Measurements from ENCODE around the gene OR5AU1. TPM values are rescaled to one million over a fixed set of nuclear protein-coding genes. Genes with fewer than 3 reads are reported as not detected.

Gene OR5AU1
- total RNA-seq: not detected in 2 replicates

DNA sequence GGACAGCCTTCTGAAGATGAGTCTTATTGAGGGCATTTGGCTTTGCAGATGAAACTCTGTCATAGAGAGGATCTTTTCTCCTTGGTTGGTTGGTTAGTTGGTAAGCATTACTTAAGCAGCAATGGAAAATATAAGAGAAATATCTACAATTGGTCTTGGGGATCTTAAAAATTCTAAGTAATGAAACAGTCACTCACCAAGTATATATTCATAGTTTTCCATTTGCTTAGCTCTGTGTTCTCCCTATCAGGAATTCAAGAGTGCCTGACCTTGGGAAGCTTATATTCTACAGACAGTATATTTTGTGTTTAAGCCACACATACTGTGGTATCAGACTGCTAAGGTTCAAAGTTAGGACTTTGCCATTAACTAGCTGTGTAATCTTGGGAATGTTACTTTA lies at the start of gene OR5AU1:
TSS of gene OR5AU1 (minus strand) at position 101 of the 400 bp plus-strand sequence. CDS start 191 bp downstream, outside the sequence.

Other genes starting within 250 kb of the OR5AU1 start
- gene RNASE2, start 200.6 kb downstream of the OR5AU1 start, total RNA-seq: not detected in 2 replicates
- gene METTL17, start 166.1 kb downstream of the OR5AU1 start, total RNA-seq: 24.7 and 26.5 TPM in 2 replicates
- gene SLC39A2, start 156.8 kb downstream of the OR5AU1 start, total RNA-seq: under 0.01 and 0.09 TPM in 2 replicates
- 0.09 TPM in 1 of 2 replicates, not detected in the other for gene NDRG2, start 131.0 kb downstream of the OR5AU1 start, total RNA-seq
- gene TPPP2, start 125.8 kb downstream of the OR5AU1 start, total RNA-seq: not detected in 2 replicates
- not detected in 2 replicates for gene RNASE13, start 121.3 kb downstream of the OR5AU1 start, total RNA-seq
- gene RNASE7, start 113.7 kb downstream of the OR5AU1 start, total RNA-seq: not detected in 2 replicates
- gene RNASE8, start 98.2 kb downstream of the OR5AU1 start, total RNA-seq: not detected in 2 replicates
- 16.4 and 17.3 TPM in 2 replicates for gene ARHGEF40, start 85.8 kb downstream of the OR5AU1 start, total RNA-seq
- gene ZNF219, start 57.4 kb downstream of the OR5AU1 start, total RNA-seq: 1.8 and 2.6 TPM in 2 replicates
- gene TMEM253, start 55.0 kb downstream of the OR5AU1 start, total RNA-seq: not detected in 2 replicates
- 562 and 738 TPM in 2 replicates for gene HNRNPC, start 113.4 kb upstream of the OR5AU1 start, total RNA-seq
- not detected in 2 replicates for gene RPGRIP1, start 124.0 kb upstream of the OR5AU1 start, total RNA-seq
- gene SUPT16H, start 228.0 kb upstream of the OR5AU1 start, total RNA-seq: 54.8 and 68.4 TPM in 2 replicates

Data from smooth muscle cell of bladder (primary cell).